Ovary (tissue), 9 donors: ENCODE results near the gene MOGAT3. TPM values are rescaled to one million over a fixed set of nuclear protein-coding genes. Genes with fewer than 3 reads are reported as not detected.
A peak's percentile ranks its signal among the peaks of the same experiment; 100 is the strongest.

Source experiments
- DNase-seq, 5 donors: peaks; one replicate each; pipeline ENCODE4 v3.0.0-alpha.2; 2019 to 2020
- H3K27ac ChIP-seq, 2 donors: fragments of 200-600 bp; one replicate each; pipeline versions ENCODE4 v1.5.1 to v1.8.0; 2019 to 2022
- H3K27me3 ChIP-seq: fragments of 200-600 bp; one replicate; pipeline ENCODE4 v1.8.0; 2022
- H3K36me3 ChIP-seq: fragments of 200-600 bp; sonication (generic); one replicate; pipeline ENCODE4 v1.5.1; 2019
- H3K4me1 ChIP-seq: one replicate; pipeline ENCODE4 v1.8.1; 2013; ENCODE audit warnings: mild to moderate bottlenecking, moderate library complexity; ENCODE audit not compliant: insufficient read depth
- H3K4me3 ChIP-seq: fragments of 200-600 bp; sonication (generic); one replicate; pipeline ENCODE4 v1.5.1; 2017
- H3K9me3 ChIP-seq, 2 donors: fragments of 200-600 bp in 1 of 2; sonication (generic) in 1 of 2; one replicate each; pipeline versions ENCODE4 v1.5.1 to v1.8.1; 2013 to 2019; ENCODE audit warnings: mild to moderate bottlenecking in 1 of 2, moderate library complexity in 1 of 2
- EP300 ChIP-seq: sonication (generic); formaldehyde crosslinking; IDR thresholded peaks from one replicate; pipeline ENCODE4 v1.6.1; 2017; ENCODE audit warnings: antibody characterized with exemption
- POLR2A ChIP-seq: fragments of 450-650 bp; IDR thresholded peaks from one replicate; pipeline ENCODE4 v1.6.1; 2017; ENCODE audit warnings: antibody characterized with exemption, mild to moderate bottlenecking, moderate library complexity
- WGBS, 3 donors: extraction: QIAGEN DNeasy Blood & Tissue Kit in 1 of 3; methylation state at CpG; one replicate each; pipeline versions ENCODE4 v1.1.5 to v1.1.7; 2013 to 2017; 5-methylcytosine and 5-hydroxymethylcytosine counted together
- intact Hi-C, 4 donors: fragments of 100-400 bp; cut with DNase I; formaldehyde crosslinking; loops; one replicate each; pipeline versions ENCODE4 v1.11.0 to v1.15.1; 2022 to 2023
- microRNA-seq, 3 donors: library from miRNA; unstranded; fragments of <30 nt; microRNA quantifications; one replicate each; pipeline versions ENCODE4 to v1.2.0, GENCODE V29; 2019 to 2020
- polyA plus RNA-seq, 2 donors: library from polyadenylated mRNA; stranded (reverse); fragments of 200-250 nt in 1 of 2; fragments of 350-450 nt in 1 of 2; fragmentation: Illumina TruSeq in 1 of 2; extraction: RNeasy Lipid Tissue Mini Kit (QIAGEN cat#74804) in 1 of 2; gene quantifications; one replicate each; pipeline ENCODE4 v1.2.3, GENCODE V29; 2013 to 2014
- small RNA-seq: library from RNA; depleted of rRNA; stranded (forward); fragments of <200 nt; gene quantifications from one replicate; pipeline ENCODE3, GENCODE V24; 2016
- total RNA-seq, 7 donors: library from RNA; depleted of rRNA in 2 of 7; stranded (reverse); fragments of >200 nt in 2 of 7; fragmentation: NEBNext Ultra II Directional in 3 of 7; extraction: Animal tissue kit (Norgen Biotek cat#: 25700) in 3 of 7; gene quantifications; one replicate each; pipeline versions ENCODE4 v1.1.0 to v1.2.4, GENCODE V29; 2016 to 2023
- TF ChIP-seq, protein P1 (sequence below), 3 donors: fragments of 450-650 bp in 2 of 3; fragments of 200-600 bp in 1 of 3; IDR thresholded peaks; one replicate each; pipeline versions ENCODE4 v1.5.1 to v1.8.0; 2016 to 2022; ENCODE audit warnings: antibody characterized with exemption in 3 of 3, mild to moderate bottlenecking in 1 of 3
- donor health status: DM: no; HTN: no; CAD: no; lungs with moderate emphysema.
- donor health status: DM: no; HTN: no; CAD: no.
- donor health status: Bipolar disorder and iron deficiency.
- donor health status: DM: yes; HTN: yes; CAD: no.
- donor health status: DM: no; HTN: no; CAD: no.
- donor health status: DM: yes; HTN: yes; CAD: no.

Gene MOGAT3
- total and polyA plus RNA-seq, 9 donors: 0.24 TPM; not detected in 8

DNA sequence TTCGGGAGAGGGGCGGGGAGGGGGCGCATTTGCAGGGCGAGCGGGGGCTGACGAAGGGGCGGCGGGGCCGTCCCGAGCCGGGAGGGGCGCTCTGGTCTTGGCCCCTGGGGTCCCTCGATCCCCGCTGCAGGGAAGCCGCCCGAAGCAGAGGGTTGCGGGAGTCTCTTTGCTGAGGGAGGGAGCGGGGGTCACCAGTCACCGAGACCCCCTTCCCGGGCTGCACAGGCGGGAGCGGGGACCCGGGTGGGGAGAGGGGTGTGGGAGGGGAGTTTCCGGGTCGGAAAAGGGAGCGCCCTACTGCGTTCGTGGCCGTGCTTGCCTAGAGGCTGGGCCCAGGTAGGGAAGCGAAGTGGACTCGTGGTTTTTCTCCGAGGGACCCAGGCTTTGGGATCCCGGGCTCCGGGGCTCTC, 46.1 kb downstream of the MOGAT3 start:
- intact Hi-C loops: no loop called here
- no peak for DNase-seq
- H3K27me3 ChIP-seq: no peaks in the 10 kb centered on the region
- H3K4me1 ChIP-seq: peaks cover 10% of the 10 kb centered on the region
- peak overlapping the region; percentile 63 for H3K4me3 ChIP-seq
- H3K9me3 ChIP-seq: no peaks in the 10 kb centered on the region
- no peak for TF ChIP-seq EP300
- TF ChIP-seq POLR2A: no peak
- TF ChIP-seq, protein P1, sequence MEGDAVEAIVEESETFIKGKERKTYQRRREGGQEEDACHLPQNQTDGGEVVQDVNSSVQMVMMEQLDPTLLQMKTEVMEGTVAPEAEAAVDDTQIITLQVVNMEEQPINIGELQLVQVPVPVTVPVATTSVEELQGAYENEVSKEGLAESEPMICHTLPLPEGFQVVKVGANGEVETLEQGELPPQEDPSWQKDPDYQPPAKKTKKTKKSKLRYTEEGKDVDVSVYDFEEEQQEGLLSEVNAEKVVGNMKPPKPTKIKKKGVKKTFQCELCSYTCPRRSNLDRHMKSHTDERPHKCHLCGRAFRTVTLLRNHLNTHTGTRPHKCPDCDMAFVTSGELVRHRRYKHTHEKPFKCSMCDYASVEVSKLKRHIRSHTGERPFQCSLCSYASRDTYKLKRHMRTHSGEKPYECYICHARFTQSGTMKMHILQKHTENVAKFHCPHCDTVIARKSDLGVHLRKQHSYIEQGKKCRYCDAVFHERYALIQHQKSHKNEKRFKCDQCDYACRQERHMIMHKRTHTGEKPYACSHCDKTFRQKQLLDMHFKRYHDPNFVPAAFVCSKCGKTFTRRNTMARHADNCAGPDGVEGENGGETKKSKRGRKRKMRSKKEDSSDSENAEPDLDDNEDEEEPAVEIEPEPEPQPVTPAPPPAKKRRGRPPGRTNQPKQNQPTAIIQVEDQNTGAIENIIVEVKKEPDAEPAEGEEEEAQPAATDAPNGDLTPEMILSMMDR (IDR thresholded peaks at IDR 0.05): no peak
- no peak overlapping the region for H3K27ac ChIP-seq
- no peaks in the 10 kb centered on the region for H3K36me3 ChIP-seq
- 0% methylated on average over 27 to 34 of the region's 34 CpGs for WGBS, 3 donors

DNA sequence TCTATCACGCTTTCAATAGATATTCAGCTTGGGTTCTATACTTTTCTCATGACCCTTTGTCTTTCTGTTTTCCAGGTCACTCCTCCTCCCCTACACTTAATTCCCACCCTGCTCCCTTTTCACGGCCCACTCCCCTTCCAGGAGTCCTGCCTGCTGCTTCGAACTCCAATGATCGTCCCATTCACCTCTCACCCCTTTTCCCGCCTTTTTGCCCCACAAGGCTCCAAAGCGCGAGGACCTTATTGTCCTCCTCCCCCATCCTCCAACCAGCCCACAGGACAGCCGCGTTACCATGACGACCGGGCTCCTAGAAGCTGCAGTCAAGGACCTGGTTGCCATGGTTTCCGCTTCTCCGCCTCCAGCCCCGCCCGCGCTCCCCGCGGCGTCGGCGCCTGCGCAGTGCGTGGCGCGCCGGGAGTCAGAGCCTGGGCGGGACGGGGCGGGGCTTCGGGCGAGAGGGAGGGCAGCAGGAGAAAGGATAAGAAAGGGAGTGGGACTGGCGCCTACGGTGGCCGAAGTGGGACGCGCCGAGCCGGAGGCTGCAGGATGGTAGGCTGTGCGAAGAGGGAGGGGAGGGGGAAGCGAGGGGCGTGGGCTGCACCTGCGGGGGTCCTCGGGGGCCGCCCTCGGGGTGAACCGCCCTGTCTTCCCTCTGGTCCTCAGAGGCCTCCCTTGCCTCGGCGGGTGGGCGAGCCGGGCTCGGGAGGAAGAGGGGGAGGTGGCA, 46.7 kb downstream of the MOGAT3 start, which contains the start of gene AP1S1:
Gene AP1S1, plus strand, starts transcription at position 508 of the 724 bp plus-strand sequence. Its CDS starts 39 bp downstream, at position 547.
- intact Hi-C loops: no loop called here
- TF ChIP-seq POLR2A (no peak), EP300 (no peak)
- TF ChIP-seq, protein P1 (IDR thresholded peaks at IDR 0.05): no peak
- Histone ChIP-seq H3K27ac (no peak within 1 kb of the TSS), H3K27me3 (no peaks in the 10 kb centered on the region), H3K9me3 (no peaks in the 10 kb centered on the region), H3K4me3 (peak within 1 kb of the TSS; percentile 63), H3K4me1 (peaks cover 10% of the 10 kb centered on the region), H3K36me3 (no peaks in the 10 kb centered on the region)
- WGBS, 3 donors: 2 to 4% (median 4%) methylated on average over 42 to 50 of the region's 51 CpGs
- peak; percentile 93 to 96 (median 94) for DNase-seq

GRCh38 chr7:101151908-101152651, 48.8 kb downstream of the MOGAT3 start:
- H3K4me1 ChIP-seq: peaks cover 10% of the 10 kb centered on the region
- no peak overlapping the region for H3K27ac ChIP-seq
- DNase-seq: no peak
- H3K4me3 ChIP-seq: no peak overlapping the region
- intact Hi-C loops: no loop called here
- 73 to 84% (median 82%) methylated on average over 2 of the region's 2 CpGs for WGBS, 3 donors
- H3K9me3 ChIP-seq: no peaks in the 10 kb centered on the region
- H3K36me3 ChIP-seq: no peaks in the 10 kb centered on the region
- no peaks in the 10 kb centered on the region for H3K27me3 ChIP-seq
- no peak for TF ChIP-seq POLR2A
- TF ChIP-seq, protein P1 (IDR thresholded peaks at IDR 0.05): no peak
- TF ChIP-seq EP300: no peak

Small RNA genes lying within 50 kb of the gene (microRNA-seq; reads per million reads assigned to microRNA genes)
- gene MIR4653: 0 to 0.32 (median 0) reads per million in 3 donors

Small RNA genes lying within 50 kb of the gene (small RNA-seq; reads per million reads assigned to genes)
- not detected for gene MIR4653

Other genes starting within 250 kb of the MOGAT3 start
- 1 to 10 TPM in 1 of 7 donors, under 1 TPM in 4, not detected in 2; 0.24 to 2.2 (median 0.62) TPM for gene MUC12, start 231.5 kb downstream of the MOGAT3 start, total RNA-seq
- gene MUC12, start 231.5 kb downstream of the MOGAT3 start, polyA plus RNA-seq: 1 to 10 TPM in 1 of 2 donors, under 1 TPM in 1; 0.22 to 1.9 TPM
- gene MUC17, start 181.0 kb downstream of the MOGAT3 start, total RNA-seq: 1 to 10 TPM in 1 of 7 donors, not detected in 6; 3.3 TPM
- not detected for gene MUC17, start 181.0 kb downstream of the MOGAT3 start, polyA plus RNA-seq
- gene TRIM56, start 115.6 kb downstream of the MOGAT3 start, total RNA-seq: 10 to 100 TPM; 18.2 to 77.4 (median 48.5) TPM
- gene TRIM56, start 115.6 kb downstream of the MOGAT3 start, polyA plus RNA-seq: 10 to 100 TPM; 19.4 to 27.5 TPM
- gene SERPINE1, start 73.9 kb downstream of the MOGAT3 start, total RNA-seq: 10 to 100 TPM in 6 of 7 donors, 1 to 10 TPM in 1; 4.0 to 81.6 (median 20.9) TPM
- 10 to 100 TPM; 13.1 to 19.9 TPM for gene SERPINE1, start 73.9 kb downstream of the MOGAT3 start, polyA plus RNA-seq
- 10 to 100 TPM; 17.4 to 32.0 (median 25.5) TPM for gene AP1S1, start 46.6 kb downstream of the MOGAT3 start, total RNA-seq
- gene AP1S1, start 46.6 kb downstream of the MOGAT3 start, polyA plus RNA-seq: 10 to 100 TPM; 35.2 to 54.9 TPM
- gene VGF, start 35.5 kb downstream of the MOGAT3 start, total RNA-seq: under 1 TPM in 1 of 7 donors, not detected in 6; 0.20 TPM
- under 1 TPM in 1 of 2 donors, not detected in 1; 0.04 TPM for gene VGF, start 35.5 kb downstream of the MOGAT3 start, polyA plus RNA-seq
- gene NAT16, start 20.7 kb downstream of the MOGAT3 start, total RNA-seq: not detected
- gene NAT16, start 20.7 kb downstream of the MOGAT3 start, polyA plus RNA-seq: not detected
- 10 to 100 TPM; 14.2 to 51.9 (median 38.5) TPM for gene PLOD3, start 16.5 kb upstream of the MOGAT3 start, total RNA-seq
- gene PLOD3, start 16.5 kb upstream of the MOGAT3 start, polyA plus RNA-seq: 10 to 100 TPM; 27.0 to 41.5 TPM
- gene ZNHIT1, start 17.1 kb upstream of the MOGAT3 start, total RNA-seq: 10 to 100 TPM; 36.2 to 84.4 (median 43.5) TPM
- gene ZNHIT1, start 17.1 kb upstream of the MOGAT3 start, polyA plus RNA-seq: 10 to 100 TPM; 27.6 to 59.7 TPM
- 100 to 1,000 TPM in 1 of 7 donors, 10 to 100 TPM in 4, 1 to 10 TPM in 2; 9.0 to 225 (median 11.7) TPM for gene CLDN15, start 36.8 kb upstream of the MOGAT3 start, total RNA-seq
- 10 to 100 TPM in 1 of 2 donors, 1 to 10 TPM in 1; 3.6 to 14.6 TPM for gene CLDN15, start 36.8 kb upstream of the MOGAT3 start, polyA plus RNA-seq
- gene FIS1, start 44.0 kb upstream of the MOGAT3 start, total RNA-seq: 100 to 1,000 TPM; 146 to 262 (median 178) TPM
- 100 to 1,000 TPM in 1 of 2 donors, 10 to 100 TPM in 1; 83.2 to 234 TPM for gene FIS1, start 44.0 kb upstream of the MOGAT3 start, polyA plus RNA-seq
- 10 to 100 TPM; 21.8 to 50.0 (median 27.8) TPM for gene IFT22, start 120.8 kb upstream of the MOGAT3 start, total RNA-seq
- 10 to 100 TPM; 27.4 to 61.3 TPM for gene IFT22, start 120.8 kb upstream of the MOGAT3 start, polyA plus RNA-seq
- gene COL26A1, start 161.8 kb upstream of the MOGAT3 start, total RNA-seq: 1 to 10 TPM in 2 of 7 donors, under 1 TPM in 5; 0.28 to 2.3 (median 0.42) TPM
- under 1 TPM; 0.17 to 0.38 TPM for gene COL26A1, start 161.8 kb upstream of the MOGAT3 start, polyA plus RNA-seq